Fibroblast of skin of left biceps (primary cell): ENCODE data around the gene ANXA2R.
"Not testable (repeated sequence)": the region's sequence is repeated elsewhere in the genome, so short reads cannot be mapped to it uniquely, and the experiment has no call there.

Experiments used
- DNase-seq, 2 experiments: peaks; one replicate each; pipeline ENCODE4 v3.0.0-alpha.2; 2013; ENCODE audit warnings: low read depth in 2 of 2

The ANXA2R gene

GRCh38 chr5:43040287-43041098 is at the start of gene ANXA2R:
Gene ANXA2R, minus strand, starts transcription at chr5:43040319. Its CDS starts 273 bp downstream, at chr5:43040046.
- peak; percentile 88 to 89 for DNase-seq

GRCh38 chr5:43086118-43086908 is 46.2 kb upstream of the ANXA2R start:
- DNase-seq = not testable (repeated sequence)

GRCh38 chr5:43085453-43085852 is 45.3 kb upstream of the ANXA2R start:
- no peak for DNase-seq

GRCh38 chr5:43084468-43084867 is 44.3 kb upstream of the ANXA2R start:
- not testable (repeated sequence) for DNase-seq

- not testable (repeated sequence) for DNase-seq
Measured at GRCh38 chr5:43081345-43081744, 41.2 kb upstream of the ANXA2R start.

GRCh38 chr5:43078956-43079355 is 38.8 kb upstream of the ANXA2R start:
- peak; percentile 74 to 75 for DNase-seq

GRCh38 chr5:43077446-43078191 is 37.5 kb upstream of the ANXA2R start:
- DNase-seq = not testable (repeated sequence)

GRCh38 chr5:43075319-43076293 is 35.5 kb upstream of the ANXA2R start:
- no peak for DNase-seq

GRCh38 chr5:43074987-43075318 is 34.8 kb upstream of the ANXA2R start:
- no peak for DNase-seq

- DNase-seq = no peak
Measured at GRCh38 chr5:43073597-43074546, 33.8 kb upstream of the ANXA2R start.

GRCh38 chr5:43069401-43069720 is 29.2 kb upstream of the ANXA2R start:
- not testable (repeated sequence) for DNase-seq

GRCh38 chr5:43068037-43068436 is 27.9 kb upstream of the ANXA2R start:
- no peak for DNase-seq

GRCh38 chr5:43066799-43067741 is 27.0 kb upstream of the ANXA2R start:
- peak; percentile 80 to 82 for DNase-seq

GRCh38 chr5:43065948-43066798 is 26.1 kb upstream of the ANXA2R start:
- DNase-seq = no peak

- no peak for DNase-seq
Measured at GRCh38 chr5:43065387-43065947, 25.3 kb upstream of the ANXA2R start.

- no peak for DNase-seq
Measured at GRCh38 chr5:43063721-43064171, 23.6 kb upstream of the ANXA2R start.

GRCh38 chr5:43061352-43062075 is 21.4 kb upstream of the ANXA2R start:
- no peak for DNase-seq
